Bronchial epithelial cell (primary cell): ENCODE data around the gene NPAS3. TPM values are rescaled to one million over a fixed set of nuclear protein-coding genes. Genes with fewer than 3 reads are reported as not detected.

Source experiments
- DNase-seq: peaks from one replicate; pipeline ENCODE4 v3.0.0-alpha.2; 2010; ENCODE audit warnings: low read depth
- FAIRE-seq: peaks from 2 replicates; lab custom pipeline; 2011; peaks lifted over from hg19 to GRCh38; lab: Jason Lieb, UNC
- H3K27me3 ChIP-seq: 2 replicates; pipeline ENCODE4 v1.5.1; 2011; ENCODE audit warnings: low read length; ENCODE audit not compliant: control insufficient read depth, insufficient read depth
- H3K36me3 ChIP-seq: 2 replicates; pipeline ENCODE4 v1.5.1; 2011; ENCODE audit warnings: low read length; ENCODE audit not compliant: control insufficient read depth, insufficient read depth
- H3K4me3 ChIP-seq: 2 replicates; pipeline ENCODE4 v1.5.1; 2011; ENCODE audit warnings: mild to moderate bottlenecking, low read depth, low read length, control low read depth
- CTCF ChIP-seq: IDR thresholded peaks from 2 replicates; pipeline ENCODE4 v1.5.1; 2011; ENCODE audit warnings: mild to moderate bottlenecking, moderate library complexity, low read length, control low read depth, inconsistent platforms; ENCODE audit not compliant: insufficient read depth, severe bottlenecking
- total RNA-seq: library from RNA; depleted of rRNA; stranded (reverse); fragments of >200 nt; gene quantifications from 2 replicates; pipeline ENCODE4 v1.2.1, GENCODE V29; 2014

NPAS3 gene
- total RNA-seq, 1 donor from 2014 or later: not detected

- no peak for FAIRE-seq
- Histone ChIP-seq H3K4me3 (no peak overlapping the region), H3K36me3 (no peaks in the 10 kb centered on the region), H3K27me3 (no peaks in the 10 kb centered on the region)
- no peak for TF ChIP-seq CTCF
- no peak for DNase-seq
Measured at GRCh38 chr14:33541171-33541570, 602.5 kb downstream of the NPAS3 start.

GRCh38 chr14:33542338-33543287 lies 603.9 kb downstream of the NPAS3 start:
- TF ChIP-seq CTCF: no peak
- DNase-seq (no peak), FAIRE-seq (peak; percentile 66)
- Histone ChIP-seq H3K27me3 (no peaks in the 10 kb centered on the region), H3K4me3 (no peak overlapping the region), H3K36me3 (no peaks in the 10 kb centered on the region)

- Histone ChIP-seq H3K36me3 (no peaks in the 10 kb centered on the region), H3K27me3 (no peaks in the 10 kb centered on the region), H3K4me3 (no peak overlapping the region)
- no peak for TF ChIP-seq CTCF
- no peak for FAIRE-seq
- DNase-seq: peak; percentile 75
Measured at GRCh38 chr14:33545696-33546095, 607.0 kb downstream of the NPAS3 start.

GRCh38 chr14:33548606-33549005 lies 609.9 kb downstream of the NPAS3 start:
- TF ChIP-seq CTCF: no peak
- H3K27me3 ChIP-seq: no peaks in the 10 kb centered on the region
- no peaks in the 10 kb centered on the region for H3K36me3 ChIP-seq
- FAIRE-seq (no peak), DNase-seq (no peak)
- H3K4me3 ChIP-seq: no peak overlapping the region

- Histone ChIP-seq H3K36me3 (no peaks in the 10 kb centered on the region), H3K4me3 (no peak overlapping the region), H3K27me3 (no peaks in the 10 kb centered on the region)
- FAIRE-seq (peak; percentile 81), DNase-seq (no peak)
- no peak for TF ChIP-seq CTCF
Measured at GRCh38 chr14:33551963-33552362, 613.3 kb downstream of the NPAS3 start.
